Thyroid gland (tissue), 4 donors: ENCODE data around the gene PLBD1. TPM values are rescaled to one million over a fixed set of nuclear protein-coding genes. Genes with fewer than 3 reads are reported as not detected.

Source experiments
- small RNA-seq: library from RNA; depleted of rRNA; stranded (forward); fragments of <200 nt; gene quantifications from one replicate; pipeline ENCODE3, GENCODE V24; 2016
- total RNA-seq, 4 donors: library from RNA; depleted of rRNA; stranded (reverse); fragments of >200 nt; gene quantifications; one replicate each; pipeline ENCODE4 v1.2.3, GENCODE V29; 2016

PLBD1 gene
- total RNA-seq, 4 donors from 2014 or later, result 5.1 to 14.5 (median 10.6) TPM

Small RNAs within 50 kb of the gene (small RNA-seq; reads per million reads assigned to genes)
- gene RN7SKP134, result not detected

Other genes starting within 250 kb of the PLBD1 start
- gene ATF7IP, start 202.2 kb downstream of the PLBD1 start, total RNA-seq, result 10 to 100 TPM; 64.4 to 87.2 (median 76.2) TPM
- gene GUCY2C, start 128.7 kb upstream of the PLBD1 start, total RNA-seq, result not detected
- 10 to 100 TPM; 23.3 to 34.7 (median 29.6) TPM for gene WBP11, start 235.6 kb upstream of the PLBD1 start, total RNA-seq
- 1 to 10 TPM in 1 of 4 donors, under 1 TPM in 3; 0.33 to 2.5 (median 0.73) TPM for gene C12orf60, start 235.8 kb upstream of the PLBD1 start, total RNA-seq
- 1 to 10 TPM in 1 of 4 donors, under 1 TPM in 2, not detected in 1; 0.83 to 1.3 (median 0.89) TPM for gene SMCO3, start 246.3 kb upstream of the PLBD1 start, total RNA-seq